WTC11 (cell line): ENCODE results near the gene COA1. TPM values are rescaled to one million over a fixed set of nuclear protein-coding genes. Genes with fewer than 3 reads are reported as not detected.

ENCODE experiments used
- ATAC-seq: fragments of 200-7000 bp; cut with Tn5 transposase; 2 replicates; pipeline ENCODE4 v1.10.0; 2021; ENCODE audit warnings: mild to moderate bottlenecking, moderate library complexity
- CTCF ChIA-PET: fragments of 300-600 bp; sonication (Branson Sonifier 250); formaldehyde crosslinking; loops from one replicate; lab custom pipeline; 2021; ENCODE audit warnings: antibody characterized with exemption; lab: Charles Lee
- POLR2A ChIA-PET: fragments of 350-600 bp; sonication (Branson Sonifier 250); formaldehyde crosslinking; loops from one replicate; lab custom pipeline; 2021; ENCODE audit warnings: antibody characterized with exemption; lab: Charles Lee
- DNase-seq: peaks from one replicate; pipeline ENCODE4 v3.0.0; 2021; ENCODE audit warnings: low spot score
- H3K27ac Mint-ChIP-seq: 2 replicates; pipeline ENCODE4 v1.8.0; 2021; ENCODE audit warnings: mixed read lengths
- H3K27me3 Mint-ChIP-seq: 2 replicates; pipeline ENCODE4 v1.8.0; 2021; ENCODE audit warnings: low read depth, mild to moderate bottlenecking, moderate library complexity, mixed read lengths
- H3K36me3 Mint-ChIP-seq: 2 replicates; pipeline ENCODE4 v1.8.0; 2021; ENCODE audit warnings: mixed read lengths
- H3K4me1 Mint-ChIP-seq: 2 replicates; pipeline ENCODE4 v1.8.0; 2022; ENCODE audit warnings: mixed read lengths
- H3K4me3 Mint-ChIP-seq: 2 replicates; pipeline ENCODE4 v1.8.0; 2021; ENCODE audit warnings: mild to moderate bottlenecking, moderate library complexity, mixed read lengths
- H3K9me3 Mint-ChIP-seq: 2 replicates; pipeline ENCODE4 v1.8.0; 2021; ENCODE audit warnings: mixed read lengths
- ATF1 ChIP-seq: sonication (generic); formaldehyde crosslinking; IDR thresholded peaks from 2 replicates; pipeline ENCODE4 v1.8.1; 2023; ENCODE audit warnings: mild to moderate bottlenecking, moderate library complexity, missing genetic modification reagents
- CDX4 ChIP-seq: fragments of 250-450 bp; sonication (Bioruptor Pico); IDR thresholded peaks from 2 replicates; pipeline ENCODE4 v1.9.0; 2021; ENCODE audit warnings: moderate library complexity, mild to moderate bottlenecking, inconsistent platforms, borderline replicate concordance
- E2F1 ChIP-seq: sonication (generic); formaldehyde crosslinking; IDR thresholded peaks from 2 replicates; pipeline ENCODE4 v1.8.0; 2022; ENCODE audit warnings: mild to moderate bottlenecking, missing genetic modification reagents
- E2F5 ChIP-seq: sonication (generic); formaldehyde crosslinking; IDR thresholded peaks from 2 replicates; pipeline ENCODE4 v1.8.1; 2022; ENCODE audit warnings: mild to moderate bottlenecking, moderate library complexity, missing genetic modification reagents
- EMX1 ChIP-seq: fragments of 250-450 bp; sonication (Bioruptor Pico); IDR thresholded peaks from 2 replicates; pipeline ENCODE4 v1.8.0; 2021; ENCODE audit warnings: mild to moderate bottlenecking
- ETV6 ChIP-seq: sonication (generic); formaldehyde crosslinking; IDR thresholded peaks from 2 replicates; pipeline ENCODE4 v1.8.1; 2022; ENCODE audit warnings: mild to moderate bottlenecking, missing genetic modification reagents
- FOXK1 ChIP-seq: sonication (generic); formaldehyde crosslinking; IDR thresholded peaks from 2 replicates; pipeline ENCODE4 v1.8.0; 2022; ENCODE audit warnings: mild to moderate bottlenecking, moderate library complexity, missing genetic modification reagents
- GRHL2 ChIP-seq: fragments of 250-450 bp; sonication (Bioruptor Pico); IDR thresholded peaks from 2 replicates; pipeline ENCODE4 v1.8.0; 2022; ENCODE audit warnings: mild to moderate bottlenecking, moderate library complexity; ENCODE audit not compliant: insufficient replicate concordance, severe bottlenecking
- JUN ChIP-seq: sonication (generic); formaldehyde crosslinking; IDR thresholded peaks from 2 replicates; pipeline ENCODE4 v1.8.0; 2023; ENCODE audit warnings: mild to moderate bottlenecking, missing genetic modification reagents
- KAT7 ChIP-seq: sonication (generic); formaldehyde crosslinking; IDR thresholded peaks from 2 replicates; pipeline ENCODE4 v1.8.1; 2023; ENCODE audit warnings: missing genetic modification reagents, mild to moderate bottlenecking, borderline replicate concordance
- MLX ChIP-seq: sonication (generic); formaldehyde crosslinking; IDR thresholded peaks from 2 replicates; pipeline ENCODE4 v1.8.1; 2023; ENCODE audit warnings: mild to moderate bottlenecking, missing genetic modification reagents, moderate library complexity
- NR1H2 ChIP-seq: sonication (generic); formaldehyde crosslinking; IDR thresholded peaks from 2 replicates; pipeline ENCODE4 v1.9.0; 2021; ENCODE audit warnings: mild to moderate bottlenecking, moderate library complexity, missing genetic modification reagents
- OVOL2 ChIP-seq: fragments of 250-450 bp; sonication (Bioruptor Pico); IDR thresholded peaks from 2 replicates; pipeline ENCODE4 v1.9.0; 2021; ENCODE audit warnings: mild to moderate bottlenecking, borderline replicate concordance
- PRDM15 ChIP-seq: sonication (generic); formaldehyde crosslinking; IDR thresholded peaks from 2 replicates; pipeline ENCODE4 v1.8.0; 2022; ENCODE audit warnings: missing genetic modification reagents
- SMAD4 ChIP-seq: sonication (generic); formaldehyde crosslinking; IDR thresholded peaks from 2 replicates; pipeline ENCODE4 v1.8.0; 2022; ENCODE audit warnings: mild to moderate bottlenecking, missing genetic modification reagents
- STAT6 ChIP-seq: sonication (generic); formaldehyde crosslinking; conservative IDR thresholded peaks from 2 replicates; pipeline ENCODE4 v1.8.1; 2023; ENCODE audit warnings: mild to moderate bottlenecking, low read depth, missing genetic modification reagents, moderate library complexity
- TEAD4 ChIP-seq: sonication (generic); formaldehyde crosslinking; IDR thresholded peaks from 2 replicates; pipeline ENCODE4 v1.8.0; 2022; ENCODE audit warnings: mild to moderate bottlenecking, missing genetic modification reagents
- TP53 ChIP-seq: sonication (generic); formaldehyde crosslinking; IDR thresholded peaks from 2 replicates; pipeline ENCODE4 v1.8.1; 2023; ENCODE audit warnings: mild to moderate bottlenecking, missing genetic modification reagents
- ZNF317 ChIP-seq: sonication (generic); formaldehyde crosslinking; IDR thresholded peaks from 2 replicates; pipeline ENCODE4 v1.8.1; 2023; ENCODE audit warnings: low read depth, mild to moderate bottlenecking, moderate library complexity, missing genetic modification reagents, borderline replicate concordance
- ZNF671 ChIP-seq: fragments of 250-450 bp; sonication (Bioruptor Pico); IDR thresholded peaks from 2 replicates; pipeline ENCODE4 v1.8.0; 2021; ENCODE audit warnings: mild to moderate bottlenecking
- total RNA-seq: library from RNA; stranded (reverse); gene quantifications from 3 replicates; pipeline ENCODE4 v1.2.3, GENCODE V29; 2021

The COA1 gene
- total RNA-seq, 1 experiment from 2014 or later, result 132 TPM

GRCh38 chr7:43701929-43702328 is 27.4 kb downstream of the COA1 start:
- Mint-ChIP-seq H3K4me1 (peaks cover 34% of the 10 kb centered on the region), H3K36me3 (peaks cover 30% of the 10 kb centered on the region), H3K4me3 (no peak overlapping the region), H3K27me3 (no peaks in the 10 kb centered on the region), H3K9me3 (peaks cover 28% of the 10 kb centered on the region), H3K27ac (peak overlapping the region; percentile 84; the same call in 1 of the 2 replicates)
- POLR2A ChIA-PET, result no interaction called here
- CTCF ChIA-PET, result interaction anchor here (0.9 to 1.3 kb wide), 2 partner anchors 23 to 119 kb away, joined by 3 to 5 read pairs; partner anchors contain the start of gene STK17A
- DNase-seq (no peak), ATAC-seq (no peak)
- TF ChIP-seq SMAD4 (CRISPR knock-in tag) (no peak), GRHL2 (CRISPR knock-in tag) (no peak), TP53 (CRISPR knock-in tag) (no peak), FOXK1 (CRISPR knock-in tag) (no peak), NR1H2 (CRISPR knock-in tag) (no peak), ATF1 (no peak), ZNF317 (CRISPR knock-in tag) (no peak), KAT7 (no peak), E2F5 (CRISPR knock-in tag) (no peak)

GRCh38 chr7:43701500-43701854 is 27.8 kb downstream of the COA1 start:
- no peak for ATAC-seq
- Mint-ChIP-seq H3K4me3 (no peak overlapping the region; the same call in 1 of the 2 replicates), H3K4me1 (peaks cover 34% of the 10 kb centered on the region), H3K27ac (peak overlapping the region; percentile 84), H3K9me3 (peaks cover 28% of the 10 kb centered on the region), H3K36me3 (peaks cover 30% of the 10 kb centered on the region), H3K27me3 (no peaks in the 10 kb centered on the region)
- DNase-seq, result no peak
- no peak for TF ChIP-seq PRDM15 (CRISPR knock-in tag)
- no peak for TF ChIP-seq E2F1 (CRISPR knock-in tag)
- TF ChIP-seq EMX1 (CRISPR knock-in tag), result no peak
- TF ChIP-seq JUN (CRISPR knock-in tag), result no peak
- no peak for TF ChIP-seq MLX (CRISPR knock-in tag)
- no peak for TF ChIP-seq ZNF671 (CRISPR knock-in tag)
- no peak for TF ChIP-seq CDX4
- no peak for TF ChIP-seq OVOL2 (CRISPR knock-in tag)
- no peak for TF ChIP-seq STAT6 (CRISPR knock-in tag)
- TF ChIP-seq ETV6 (CRISPR knock-in tag), result no peak
- TF ChIP-seq TEAD4, result no peak
- no peak for TF ChIP-seq NR1H2 (CRISPR knock-in tag)
- CTCF ChIA-PET, result interaction anchor here (0.7 to 4.9 kb wide), 7 partner anchors 20 to 262 kb away, joined by 3 to 95 read pairs (median 4); partner anchors contain the start of gene STK17A
- POLR2A ChIA-PET, result no interaction called here
